Activated CD4-positive, alpha-beta T cell treated with anti-CD3 and anti-CD28 coated beads, Interleukin-2, Interleukin-6, amounts not matched to agents 100 ng/mL and 50 ng/mL, durations not matched to agents 16 hours and 8 hours (primary cell): ENCODE results near the gene CREBL2.

Experiments used
- DNase-seq: peaks from one replicate; pipeline ENCODE4 v3.0.0-alpha.2; 2020

CREBL2 gene

GRCh38 chr12:12683136-12683697 is 71.5 kb downstream of the CREBL2 start:
- no peak for DNase-seq

- no peak for DNase-seq
Observed at GRCh38 chr12:12683725-12684124, 72.0 kb downstream of the CREBL2 start.

GRCh38 chr12:12684375-12685106 is 72.9 kb downstream of the CREBL2 start:
- DNase-seq = no peak

- no peak for DNase-seq
Observed at GRCh38 chr12:12685305-12685704, 73.6 kb downstream of the CREBL2 start.

GRCh38 chr12:12686472-12686871 is 74.8 kb downstream of the CREBL2 start:
- no peak for DNase-seq

GRCh38 chr12:12686925-12687324 is 75.2 kb downstream of the CREBL2 start:
- DNase-seq = no peak

GRCh38 chr12:12689647-12690300 is 78.1 kb downstream of the CREBL2 start:
- peak; percentile 57 for DNase-seq

GRCh38 chr12:12691549-12691948 is 79.9 kb downstream of the CREBL2 start:
- no peak for DNase-seq

- peak; percentile 38 for DNase-seq
Observed at GRCh38 chr12:12693111-12693671, 81.5 kb downstream of the CREBL2 start.
